HEK293 (cell line): ENCODE data around the gene OR7A17.

Experiments used
- CTCF ChIA-PET: fragments of 350-600 bp; formaldehyde crosslinking; extraction: SDS; loops from one replicate; lab custom pipeline; 2021; ENCODE audit warnings: antibody characterized with exemption; lab: Yijun Ruan, JAX
- POLR2A ChIA-PET: fragments of 300-600 bp; formaldehyde crosslinking; extraction: SDS; loops from one replicate; lab custom pipeline; 2020; ENCODE audit warnings: antibody characterized with exemption, inconsistent platforms; lab: Yijun Ruan, JAX
- H3K27ac ChIP-seq: fragments of 200-500 bp; sonication (Bioruptor generic); 2 replicates; pipeline ENCODE4 v1.5.1; 2014; ENCODE audit warnings: low read depth, low read length, control low read depth, inconsistent platforms; ENCODE audit errors: extremely low read depth
- H3K36me3 ChIP-seq, 2 experiments: fragments of 200-500 bp in 1 of 2; sonication (Bioruptor generic) in 1 of 2; 1 replicate in 1 of 2; 2 replicates in 1 of 2; pipeline ENCODE4 v1.5.1; 2014 to 2017; ENCODE audit warnings: inconsistent platforms in 2 of 2, low read length in 2 of 2; ENCODE audit not compliant: control insufficient read depth in 2 of 2, insufficient read depth in 1 of 2
- H3K4me1 ChIP-seq: fragments of 200-500 bp; sonication (Bioruptor generic); 2 replicates; pipeline ENCODE4 v1.5.1; 2014; ENCODE audit warnings: mild to moderate bottlenecking, low read length, inconsistent platforms; ENCODE audit not compliant: control insufficient read depth, insufficient read depth
- H3K4me3 ChIP-seq: 2 replicates; pipeline ENCODE4 v1.5.1; 2011; ENCODE audit warnings: low read depth, mild to moderate bottlenecking, control low read depth, low read length, moderate library complexity
- H3K9me3 ChIP-seq: fragments of 200-500 bp; sonication (Bioruptor generic); 2 replicates; pipeline ENCODE4 v1.5.1; 2014; ENCODE audit warnings: low read depth, low read length, inconsistent platforms; ENCODE audit not compliant: control insufficient read depth, insufficient read depth
- KLF10 ChIP-seq: fragments of 450-650 bp; IDR thresholded peaks from 2 replicates; pipeline ENCODE4 v1.5.1; 2018; ENCODE audit warnings: missing biosample characterization, mild to moderate bottlenecking, missing genetic modification characterization
- KLF7 ChIP-seq: fragments of 450-650 bp; formaldehyde crosslinking; IDR thresholded peaks from 2 replicates; pipeline ENCODE4 v1.5.1; 2016; ENCODE audit warnings: missing biosample characterization, missing genetic modification characterization, borderline replicate concordance
- MEIS1 ChIP-seq: sonication (generic); formaldehyde crosslinking; IDR thresholded peaks from 2 replicates; pipeline ENCODE4 v1.8.1; 2022; ENCODE audit warnings: missing genetic modification reagents, mild to moderate bottlenecking, borderline replicate concordance
- ZNF416 ChIP-seq: fragments of 450-650 bp; formaldehyde crosslinking; IDR thresholded peaks from 2 replicates; pipeline ENCODE4 v1.5.1; 2016; ENCODE audit warnings: missing biosample characterization, missing genetic modification characterization
- ZNF571 ChIP-seq: fragments of 450-650 bp; formaldehyde crosslinking; IDR thresholded peaks from 2 replicates; pipeline ENCODE4 v1.5.0; 2017; ENCODE audit warnings: missing biosample characterization, missing genetic modification characterization
- ZNF707 ChIP-seq: fragments of 450-650 bp; formaldehyde crosslinking; IDR thresholded peaks from 2 replicates; pipeline ENCODE4 v1.5.1; 2016; ENCODE audit warnings: missing biosample characterization, missing genetic modification characterization
- ZNF830 ChIP-seq: fragments of 450-650 bp; IDR thresholded peaks from 2 replicates; pipeline ENCODE4 v1.5.0; 2018; ENCODE audit warnings: missing biosample characterization, missing genetic modification characterization, low read depth, mild to moderate bottlenecking, moderate library complexity

The OR7A17 gene

DNA sequence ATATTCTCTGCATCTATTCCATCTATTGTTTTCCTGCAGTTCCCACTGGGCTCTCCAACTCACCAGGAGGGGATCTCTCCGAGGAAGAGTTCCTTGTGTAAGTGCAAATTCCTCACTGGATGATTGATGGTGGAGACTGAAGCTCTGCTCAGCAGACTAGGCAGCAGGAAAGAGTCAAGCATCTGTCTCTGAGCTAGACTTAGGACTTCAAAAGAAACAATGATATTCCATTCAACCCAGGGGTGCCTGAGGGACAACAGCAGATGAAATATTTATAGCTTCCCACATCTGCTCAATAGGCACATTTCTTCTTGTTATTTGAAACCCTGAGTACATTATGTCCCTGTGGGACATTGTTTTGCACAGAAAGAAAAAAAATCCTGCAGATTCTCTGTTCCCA, 50.9 kb downstream of the OR7A17 start, which contains the start of the genes OR7A5 and OR7C1:
OR7A5 (minus strand) TSS at position 175 of the 400 bp plus-strand sequence. CDS start 6,944 bp downstream, outside the sequence.
OR7C1 (minus strand) TSS at position 175 of the 400 bp plus-strand sequence. CDS start 35,049 bp downstream, outside the sequence.
- Histone ChIP-seq H3K4me1 (no peaks in the 10 kb centered on the region), H3K9me3 (no peaks in the 10 kb centered on the region), H3K27ac (no peak within 1 kb of the TSS), H3K4me3 (no peak within 1 kb of the TSS)
- TF ChIP-seq KLF10: no peak
- TF ChIP-seq MEIS1: 0 out of 2 replicates have a peak, but pooled peaks have one; percentile 17
- TF ChIP-seq, all 188 proteins: peak for 1
- POLR2A ChIA-PET: no interaction called here
- H3K36me3 ChIP-seq: no peaks in the 10 kb centered on the region
- CTCF ChIA-PET: interaction anchor here (0.6 to 0.8 kb wide), 2 partner anchors 323 to 360 kb away, joined by 3 to 4 read pairs; no protein-coding TSS in a partner anchor

DNA sequence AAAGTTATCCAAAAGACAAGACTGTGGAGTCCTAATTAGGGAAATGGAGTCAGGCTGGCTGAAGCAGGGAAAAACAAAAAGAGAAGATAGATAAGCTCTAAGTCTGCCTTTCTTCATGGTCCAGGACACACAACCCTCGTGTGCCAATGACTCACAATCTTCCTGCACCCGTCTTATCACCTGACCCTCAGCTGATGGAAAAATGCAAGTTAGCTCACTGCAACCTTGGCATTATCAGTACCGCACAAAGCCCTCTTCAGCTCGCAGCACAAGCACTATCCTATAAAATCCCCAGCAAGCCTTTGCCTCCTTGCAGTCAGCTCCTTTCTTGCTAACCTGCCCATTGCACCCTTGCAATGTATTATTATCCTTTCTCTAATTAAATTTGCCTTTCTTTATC, 55.2 kb downstream of the OR7A17 start:
- ChIA-PET CTCF (interaction anchor here (0.7 kb wide), 1 partner anchor 54 kb away, joined by 3 read pairs; no protein-coding TSS in a partner anchor), POLR2A (interaction anchor here (0.6 kb wide), 1 partner anchor 1553 kb away, joined by 3 read pairs; no protein-coding TSS in a partner anchor)
- Histone ChIP-seq H3K4me1 (no peaks in the 10 kb centered on the region), H3K9me3 (no peaks in the 10 kb centered on the region), H3K4me3 (no peak overlapping the region), H3K36me3 (no peaks in the 10 kb centered on the region), H3K27ac (no peak overlapping the region)
- TF ChIP-seq ZNF830 (tag by site-specific recombination): no peak
- no peak for TF ChIP-seq KLF7 (tag by site-specific recombination)
- TF ChIP-seq ZNF707 (tag by site-specific recombination): no peak
- TF ChIP-seq ZNF416 (tag by site-specific recombination): no peak
- TF ChIP-seq KLF10: no peak
- no peak for TF ChIP-seq ZNF571 (tag by site-specific recombination)
